GM23338 (cell line): ENCODE data around the gene CPSF3. TPM values are rescaled to one million over a fixed set of nuclear protein-coding genes. Genes with fewer than 3 reads are reported as not detected.
"Not testable (repeated sequence)": the region's sequence is repeated elsewhere in the genome, so short reads cannot be mapped to it uniquely, and the experiment has no call there.

ENCODE experiments used
- ATAC-seq: fragments of 200-7000 bp; cut with Tn5 transposase; 3 replicates; pipeline ENCODE4 v1.9.1; 2020
- DNase-seq: peaks from one replicate; pipeline ENCODE4 v3.0.0-alpha.2; 2015; ENCODE audit warnings: low spot score
- H2AFZ ChIP-seq: fragments of 200-600 bp; sonication (generic); 2 replicates; pipeline ENCODE4 v1.8.0; 2016; ENCODE audit warnings: antibody characterized with exemption, mild to moderate bottlenecking, moderate library complexity
- H3F3A ChIP-seq: fragments of 200-600 bp; sonication (generic); replicated peaks from 2 replicates; pipeline ENCODE4 v1.8.0; 2017; ENCODE audit warnings: antibody characterized with exemption, mixed run types, low read depth
- H3K27ac ChIP-seq: fragments of 200-600 bp; sonication (generic); 2 replicates; pipeline ENCODE4 v1.6.1; 2016; ENCODE audit warnings: low read depth
- H3K27me3 ChIP-seq: fragments of 200-600 bp; sonication (generic); 2 replicates; pipeline ENCODE4 v1.8.0; 2016; ENCODE audit warnings: mild to moderate bottlenecking, mixed run types, moderate library complexity; ENCODE audit not compliant: insufficient read depth
- H3K36me3 ChIP-seq: fragments of 200-600 bp; sonication (generic); 2 replicates; pipeline ENCODE4 v1.8.0; 2016; ENCODE audit warnings: mild to moderate bottlenecking; ENCODE audit not compliant: insufficient read depth
- H3K4me1 ChIP-seq: fragments of 200-600 bp; sonication (generic); 2 replicates; pipeline ENCODE4 v1.8.0; 2016; ENCODE audit warnings: mild to moderate bottlenecking, moderate library complexity; ENCODE audit not compliant: insufficient read depth
- H3K4me2 ChIP-seq: fragments of 200-600 bp; sonication (generic); 2 replicates; pipeline ENCODE4 v1.7.1; 2017; ENCODE audit warnings: mixed run types
- H3K4me3 ChIP-seq: fragments of 200-600 bp; sonication (generic); 2 replicates; pipeline ENCODE4 v1.6.1; 2016; ENCODE audit warnings: mixed run types
- H3K79me2 ChIP-seq: fragments of 200-600 bp; sonication (generic); replicated peaks from 2 replicates; pipeline ENCODE4 v1.8.0; 2017; ENCODE audit warnings: mild to moderate bottlenecking; ENCODE audit not compliant: insufficient read depth
- H3K9me2 ChIP-seq: fragments of 200-600 bp; sonication (generic); 2 replicates; pipeline ENCODE4 v1.8.0; 2017; ENCODE audit not compliant: insufficient read depth
- H4K20me1 ChIP-seq: fragments of 200-600 bp; sonication (generic); replicated peaks from 2 replicates; pipeline ENCODE4 v1.8.0; 2017; ENCODE audit warnings: mild to moderate bottlenecking; ENCODE audit not compliant: insufficient read depth
- H3K27ac Mint-ChIP-seq: 2 replicates; pipeline ENCODE4 v1.8.0; 2020; ENCODE audit warnings: inconsistent platforms, mild to moderate bottlenecking, moderate library complexity, mixed read lengths
- H3K27me3 Mint-ChIP-seq: 3 replicates; pipeline ENCODE4 v1.8.0; 2022; ENCODE audit warnings: low read depth, mild to moderate bottlenecking, moderate library complexity, mixed read lengths, inconsistent platforms; ENCODE audit not compliant: insufficient read depth, poor library complexity
- H3K36me3 Mint-ChIP-seq: 3 replicates; pipeline ENCODE4 v1.8.0; 2021; ENCODE audit warnings: low read depth, mild to moderate bottlenecking, inconsistent platforms, moderate library complexity, mixed read lengths
- H3K4me1 Mint-ChIP-seq: 3 replicates; pipeline ENCODE4 v1.8.0; 2020; ENCODE audit warnings: mild to moderate bottlenecking, inconsistent platforms, mixed read lengths
- H3K4me3 Mint-ChIP-seq: 3 replicates; pipeline ENCODE4 v1.8.0; 2021; ENCODE audit warnings: moderate library complexity, mild to moderate bottlenecking, inconsistent platforms, mixed read lengths
- H3K9me3 Mint-ChIP-seq: 3 replicates; pipeline ENCODE4 v1.8.0; 2020; ENCODE audit warnings: moderate library complexity, mild to moderate bottlenecking, inconsistent platforms, mixed read lengths
- JUNB ChIP-seq: IDR thresholded peaks from one replicate; pipeline ENCODE4 v1.6.1; 2016; ENCODE audit warnings: antibody characterized with exemption; ENCODE audit not compliant: unreplicated experiment
- POLR2AphosphoS5 ChIP-seq: IDR thresholded peaks from 2 replicates; pipeline ENCODE4 v1.6.1; 2016; ENCODE audit warnings: antibody characterized with exemption, low read depth
- ZNF114 ChIP-seq: fragments of 250-450 bp; sonication (Bioruptor Pico); IDR thresholded peaks from 2 replicates; pipeline ENCODE4 v1.5.0; 2020; ENCODE audit warnings: mild to moderate bottlenecking, moderate library complexity
- ZNF462 ChIP-seq: fragments of 250-450 bp; sonication (Bioruptor Pico); IDR thresholded peaks from 2 replicates; pipeline ENCODE4 v1.5.0; 2020; ENCODE audit warnings: mild to moderate bottlenecking, moderate library complexity
- polyA plus RNA-seq: library from polyadenylated mRNA; unstranded; fragments of >200 nt; fragmentation: Nextera tagmentation; extraction: Ambion mirVana; gene quantifications from 2 replicates; pipeline ENCODE4 v1.2.1, GENCODE V29; 2016
- total RNA-seq: library from RNA; depleted of rRNA; stranded (reverse); fragments of >200 nt; shearing (Covaris generic); gene quantifications from 2 replicates; pipeline ENCODE4 v1.2.3, GENCODE V29; 2014

Gene CPSF3
- total and polyA plus RNA-seq, 2 experiments from 2014 or later = 77.1 to 105 TPM

- TF ChIP-seq ZNF462 (CRISPR knock-in tag) (no peak), POLR2AphosphoS5 (no peak), ZNF114 (no peak), JUNB (no peak)
Observed at GRCh38 chr2:9397201-9397600, 26.3 kb upstream of the CPSF3 start (continued).

GRCh38 chr2:9398251-9398650, 25.2 kb upstream of the CPSF3 start:
- not testable (repeated sequence) for ATAC-seq, H2AFZ ChIP-seq, H3K27ac ChIP-seq, H3K27me3 ChIP-seq, H3K4me3 ChIP-seq, H3K36me3 ChIP-seq, H3K27ac Mint-ChIP-seq, H3K4me2 ChIP-seq, H3K9me2 ChIP-seq, DNase-seq, H3K79me2 ChIP-seq, H3K9me3 Mint-ChIP-seq, H3K27me3 Mint-ChIP-seq, H3K4me1 ChIP-seq, H3F3A ChIP-seq, H3K4me3 Mint-ChIP-seq, H4K20me1 ChIP-seq
- H3K4me1 Mint-ChIP-seq = peaks cover 23% of the 10 kb centered on the region
- H3K36me3 Mint-ChIP-seq = peaks cover 11% of the 10 kb centered on the region
